T-cell (primary cell): ENCODE results near the gene ALG8. TPM values are rescaled to one million over a fixed set of nuclear protein-coding genes. Genes with fewer than 3 reads are reported as not detected.

ENCODE experiments used
- ATAC-seq, 4 experiments: fragments of 200-7000 bp in 3 of 4; fragments of 150-1000 bp in 1 of 4; cut with Tn5 transposase; replicated peaks in 1 of 4; 1 replicate in 3 of 4; 2 replicates in 1 of 4; pipeline ENCODE4 v1.10.0; 2021; ENCODE audit warnings: moderate library complexity in 3 of 4, mild to moderate bottlenecking in 2 of 4, moderate number of reproducible peaks in 1 of 4
- CTCF ChIA-PET, 2 donors: fragments of 300-600 bp; sonication (Branson Sonifier 250); formaldehyde crosslinking; loops; one replicate each; lab custom pipeline; 2022; ENCODE audit warnings: antibody characterized with exemption in 2 of 2; lab: Charles Lee
- POLR2A ChIA-PET, 2 donors: fragments of 300-600 bp; sonication (Branson Sonifier 250); formaldehyde crosslinking; loops; one replicate each; lab custom pipeline; 2022; ENCODE audit warnings: antibody characterized with exemption in 2 of 2; lab: Charles Lee
- DNase-seq, 35 experiments: peaks; one replicate each; pipeline versions ENCODE4 v3.0.0 to v3.0.0-alpha.2; 2013 to 2023
- H3K27ac ChIP-seq: one replicate; pipeline ENCODE4 v1.5.1; 2013; ENCODE audit warnings: low read length
- H3K27me3 ChIP-seq, 2 experiments: replicated peaks in 1 of 2; 1 replicate in 1 of 2; 2 replicates in 1 of 2; pipeline versions ENCODE4 v1.6.1 to v1.7.0; 2013; ENCODE audit warnings: low read length in 1 of 2, mixed read lengths in 1 of 2; ENCODE audit not compliant: control insufficient read depth in 2 of 2, insufficient read depth in 2 of 2; ENCODE audit errors: extremely low read depth in 1 of 2
- H3K36me3 ChIP-seq, 2 donors: 1 replicate in 1 of 2; 2 replicates in 1 of 2; pipeline versions ENCODE4 v1.6.1 to v1.7.0; 2013; ENCODE audit warnings: low read length in 1 of 2; ENCODE audit not compliant: control insufficient read depth in 2 of 2, insufficient read depth in 1 of 2; ENCODE audit errors: extremely low read depth in 1 of 2
- H3K4me1 ChIP-seq, 2 experiments: 1 replicate in 1 of 2; 2 replicates in 1 of 2; pipeline versions ENCODE4 v1.6.1 to v1.7.0; 2013; ENCODE audit warnings: low read length in 2 of 2, mixed read lengths in 1 of 2; ENCODE audit not compliant: insufficient read depth in 2 of 2, control insufficient read depth in 1 of 2; ENCODE audit errors: extremely low read depth in 1 of 2
- H3K4me3 ChIP-seq, 2 donors: 1 replicate in 1 of 2; 2 replicates in 1 of 2; pipeline versions ENCODE4 v1.5.1 to v1.7.0; 2013; ENCODE audit warnings: mild to moderate bottlenecking in 2 of 2, low read length in 1 of 2, moderate library complexity in 1 of 2; ENCODE audit not compliant: control insufficient read depth in 1 of 2; ENCODE audit errors: extremely low read depth in 1 of 2
- H3K9me3 ChIP-seq: 2 replicates; pipeline ENCODE4 v1.7.0; 2013
- H3K27ac Mint-ChIP-seq, 2 donors: one replicate each; pipeline ENCODE4 v1.8.0; 2020 to 2021; ENCODE audit warnings: mild to moderate bottlenecking in 2 of 2, mixed read lengths in 2 of 2
- H3K27me3 Mint-ChIP-seq, 2 donors: one replicate each; pipeline ENCODE4 v1.8.0; 2021 to 2022; ENCODE audit warnings: mixed read lengths in 2 of 2
- H3K36me3 Mint-ChIP-seq: one replicate; pipeline ENCODE4 v1.8.0; 2021; ENCODE audit warnings: mixed read lengths
- H3K4me1 Mint-ChIP-seq, 3 donors: one replicate each; pipeline ENCODE4 v1.8.0; 2020 to 2022; ENCODE audit warnings: mixed read lengths in 3 of 3, mild to moderate bottlenecking in 1 of 3
- H3K4me3 Mint-ChIP-seq, 3 donors: one replicate each; pipeline ENCODE4 v1.8.0; 2020 to 2022; ENCODE audit warnings: mild to moderate bottlenecking in 3 of 3, mixed read lengths in 3 of 3, moderate library complexity in 3 of 3
- H3K9me3 Mint-ChIP-seq, 3 donors: one replicate each; pipeline ENCODE4 v1.8.0; 2020 to 2022; ENCODE audit warnings: mixed read lengths in 3 of 3
- WGBS: methylation state at CpG from one replicate; pipeline ENCODE4 v1.1.5; 2013; ENCODE audit warnings: missing lambda C conversion rate; ENCODE audit not compliant: insufficient coverage; 5-methylcytosine and 5-hydroxymethylcytosine counted together
- total RNA-seq, 35 experiments: library from RNA in 6 of 35; stranded (reverse) in 6 of 35; fragments of 120-200 nt in 1 of 35; gene quantifications; one replicate each; pipeline versions ENCODE4 v1.2.1 to v1.2.4 and lab custom pipeline; 2013 to 2026

Gene ALG8
- total RNA-seq, 5 donors from 2014 or later (not counting 1 experiment from before 2014, with no cell fraction given): 23.1 to 34.1 (median 31.8) TPM

DNA sequence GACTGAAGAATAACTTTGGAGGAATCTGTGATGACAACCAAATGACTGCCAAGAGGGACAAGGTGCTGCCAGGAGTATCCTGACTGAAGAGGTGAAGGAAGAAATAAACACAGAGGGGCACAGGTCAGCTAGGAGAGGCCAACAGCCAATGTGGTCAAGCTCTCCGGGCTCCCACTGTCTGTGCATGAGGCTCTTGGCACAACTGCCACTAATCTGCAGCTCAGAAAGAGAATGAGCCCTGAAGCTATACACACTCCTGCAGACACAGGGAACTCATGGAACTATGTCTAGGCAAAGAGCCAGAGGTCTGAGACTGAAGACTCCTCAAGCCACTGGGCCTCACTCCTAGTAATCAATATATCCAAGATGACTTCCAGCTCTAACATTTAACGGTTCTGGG lies 68.8 kb downstream of the ALG8 start:
- H3K27me3 Mint-ChIP-seq: no peaks in the 10 kb centered on the region
- Histone ChIP-seq H3K4me3 (no peak overlapping the region), H3K36me3 (peaks cover 2 to 44% of the 10 kb centered on the region in 2 donors), H3K4me1 (peaks cover under 1 to 2% of the 10 kb centered on the region in 2 experiments), H3K9me3 (no peaks in the 10 kb centered on the region), H3K27me3 (no peaks in the 10 kb centered on the region), H3K27ac (no peak overlapping the region)
- ChIA-PET CTCF (interaction anchor here in 1 of 2 donors (0.7 kb wide), 1 partner anchor 82 kb away, joined by 8 read pairs; no protein-coding TSS in a partner anchor), POLR2A (interaction anchor here in 1 of 2 donors (0.5 kb wide), 1 partner anchor 133 kb away, joined by 3 read pairs; no protein-coding TSS in a partner anchor)
- peaks cover 12 to 19% (median 17%) of the 10 kb centered on the region in 3 donors for H3K4me1 Mint-ChIP-seq
- no peak overlapping the region for H3K27ac Mint-ChIP-seq
- H3K9me3 Mint-ChIP-seq: no peaks in the 10 kb centered on the region
- DNase-seq (no peak), ATAC-seq (no peak)
- WGBS: 100% methylated on average over 1 of the region's 2 CpGs
- peaks cover 40% of the 10 kb centered on the region for H3K36me3 Mint-ChIP-seq
- no peak overlapping the region for H3K4me3 Mint-ChIP-seq

DNA sequence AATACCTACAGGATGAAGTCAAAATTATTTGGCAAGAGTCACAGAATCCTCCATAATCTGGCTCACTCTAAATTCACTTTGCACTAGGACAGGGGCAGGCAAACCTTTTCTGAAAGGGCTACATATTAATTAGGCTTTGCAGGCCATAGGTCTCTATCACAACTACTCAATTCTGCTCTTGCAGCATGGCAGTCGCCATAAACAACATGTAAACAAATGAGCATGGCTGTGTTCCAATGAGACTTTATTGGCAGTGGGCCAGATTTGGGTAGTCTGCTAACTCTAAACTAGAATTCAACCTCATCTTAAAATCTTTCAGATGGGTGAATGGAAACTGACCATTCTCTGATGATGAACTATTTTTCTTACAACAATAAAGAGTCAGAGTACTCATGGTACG lies 70.0 kb downstream of the ALG8 start:
- H3K27me3 Mint-ChIP-seq: no peaks in the 10 kb centered on the region
- no peaks in the 10 kb centered on the region for H3K9me3 Mint-ChIP-seq
- ChIA-PET CTCF (interaction anchor here in 1 of 2 donors (0.6 kb wide), 1 partner anchor 8 kb away, joined by 3 read pairs; no protein-coding TSS in a partner anchor), POLR2A (interaction anchor here in 1 of 2 donors (0.6 kb wide), 1 partner anchor 74 kb away, joined by 9 read pairs; no protein-coding TSS in a partner anchor)
- Histone ChIP-seq H3K36me3 (peaks cover 0 to 44% of the 10 kb centered on the region in 2 donors), H3K4me1 (no peaks in the 10 kb centered on the region), H3K27ac (no peak overlapping the region), H3K27me3 (no peaks in the 10 kb centered on the region), H3K4me3 (no peak overlapping the region), H3K9me3 (no peaks in the 10 kb centered on the region)
- DNase-seq (no peak), ATAC-seq (no peak)
- WGBS: no CpG with 5 or more reads among the region's 2 CpGs
- peaks cover 40% of the 10 kb centered on the region for H3K36me3 Mint-ChIP-seq
- H3K4me1 Mint-ChIP-seq: peaks cover 4 to 11% (median 8%) of the 10 kb centered on the region in 3 donors
- H3K4me3 Mint-ChIP-seq: no peak overlapping the region
- H3K27ac Mint-ChIP-seq: no peak overlapping the region

DNA sequence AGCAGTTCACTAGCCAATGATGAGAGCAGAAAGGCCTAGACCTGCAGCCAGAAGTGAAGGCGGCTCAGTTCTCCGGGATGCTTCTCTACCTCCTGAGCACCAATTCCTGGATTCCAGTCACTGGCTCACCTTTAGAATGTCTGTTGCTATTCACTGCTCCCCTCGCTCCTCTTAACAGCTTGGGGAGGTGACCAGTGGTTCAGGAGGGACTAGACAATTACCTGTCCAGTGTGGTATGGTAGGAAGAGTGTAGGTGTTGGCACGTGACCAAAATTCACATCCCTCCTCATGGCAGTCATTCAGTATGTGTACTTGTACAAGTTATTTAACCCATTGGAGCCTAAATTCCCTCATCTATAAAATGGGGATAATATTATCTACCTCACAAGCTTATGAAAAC lies 71.7 kb downstream of the ALG8 start:
- 94% methylated on average over 2 of the region's 4 CpGs for WGBS
- Histone ChIP-seq H3K4me1 (no peaks in the 10 kb centered on the region), H3K27ac (no peak overlapping the region), H3K9me3 (no peaks in the 10 kb centered on the region), H3K27me3 (no peaks in the 10 kb centered on the region), H3K4me3 (no peak overlapping the region), H3K36me3 (peaks cover 0 to 44% of the 10 kb centered on the region in 2 donors)
- ATAC-seq: no peak
- POLR2A ChIA-PET: no interaction called here
- DNase-seq: no peak
- H3K27ac Mint-ChIP-seq: no peak overlapping the region
- CTCF ChIA-PET: no interaction called here
- no peaks in the 10 kb centered on the region for H3K9me3 Mint-ChIP-seq
- no peaks in the 10 kb centered on the region for H3K27me3 Mint-ChIP-seq
- H3K4me1 Mint-ChIP-seq: peaks cover 0 to 8% (median 4%) of the 10 kb centered on the region in 3 donors
- H3K4me3 Mint-ChIP-seq: no peak overlapping the region
- H3K36me3 Mint-ChIP-seq: peaks cover 44% of the 10 kb centered on the region

DNA sequence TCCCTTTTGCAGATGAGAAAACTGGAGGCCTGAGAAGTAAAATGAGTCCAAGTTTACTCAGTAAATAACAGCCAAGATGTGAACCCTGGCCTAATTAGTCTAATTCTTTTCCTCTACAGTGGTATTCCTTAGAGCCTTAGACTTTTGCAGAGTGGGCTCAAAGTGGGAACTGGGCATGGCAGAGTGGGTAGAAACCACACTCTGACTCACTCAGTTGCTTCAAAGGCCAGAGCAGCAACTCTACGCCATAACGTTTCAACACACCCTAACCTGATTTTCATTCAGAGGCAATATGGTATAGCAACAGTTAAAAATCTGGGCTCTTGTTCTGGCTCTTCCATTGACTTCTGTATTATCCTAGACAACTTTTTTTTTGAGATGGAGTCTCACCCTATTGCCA lies 73.0 kb downstream of the ALG8 start:
- no peak for DNase-seq
- no peak for ATAC-seq
- WGBS: no CpG with 5 or more reads among the region's 2 CpGs
- POLR2A ChIA-PET: no interaction called here
- Histone ChIP-seq H3K4me3 (no peak overlapping the region), H3K36me3 (peaks cover 0 to 35% of the 10 kb centered on the region in 2 donors), H3K4me1 (no peaks in the 10 kb centered on the region), H3K27me3 (no peaks in the 10 kb centered on the region), H3K9me3 (no peaks in the 10 kb centered on the region), H3K27ac (no peak overlapping the region)
- no peaks in the 10 kb centered on the region for H3K9me3 Mint-ChIP-seq
- H3K4me3 Mint-ChIP-seq: no peak overlapping the region
- no peak overlapping the region for H3K27ac Mint-ChIP-seq
- CTCF ChIA-PET: no interaction called here
- H3K36me3 Mint-ChIP-seq: peaks cover 35% of the 10 kb centered on the region
- H3K4me1 Mint-ChIP-seq: peaks cover 0 to under 1% (median 0%) of the 10 kb centered on the region in 3 donors
- no peaks in the 10 kb centered on the region for H3K27me3 Mint-ChIP-seq

DNA sequence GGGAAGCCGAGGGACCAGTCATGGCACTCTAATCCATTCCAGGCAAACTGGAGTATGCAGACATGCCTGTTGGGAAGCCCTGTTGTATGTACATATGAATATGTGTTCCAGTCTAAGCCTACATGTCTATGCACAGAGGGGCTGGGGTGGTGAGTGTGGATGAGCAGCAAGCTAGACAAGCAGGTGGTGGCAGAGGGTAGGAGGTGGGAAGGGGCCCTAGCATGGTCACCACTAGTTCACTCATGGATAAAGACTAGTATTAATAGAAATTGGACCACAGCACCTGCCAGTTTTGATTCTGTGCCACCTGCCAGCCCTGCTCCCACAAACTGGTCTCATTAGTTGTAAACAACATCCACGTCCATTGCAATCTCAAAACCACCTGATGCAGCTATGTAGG lies 74.2 kb downstream of the ALG8 start:
- Mint-ChIP-seq H3K4me1 (no peaks in the 10 kb centered on the region), H3K4me3 (no peak overlapping the region), H3K27me3 (no peaks in the 10 kb centered on the region), H3K36me3 (peaks cover 27% of the 10 kb centered on the region), H3K27ac (no peak overlapping the region), H3K9me3 (no peaks in the 10 kb centered on the region)
- Histone ChIP-seq H3K27ac (no peak overlapping the region), H3K9me3 (no peaks in the 10 kb centered on the region), H3K4me1 (no peaks in the 10 kb centered on the region), H3K4me3 (no peak overlapping the region), H3K36me3 (peaks cover 0 to 24% of the 10 kb centered on the region in 2 donors), H3K27me3 (no peaks in the 10 kb centered on the region)
- DNase-seq (no peak), ATAC-seq (no peak)
- no CpG with 5 or more reads among the region's 2 CpGs for WGBS
- POLR2A ChIA-PET: no interaction called here
- CTCF ChIA-PET: interaction anchor here in 1 of 2 donors (0.6 kb wide), 1 partner anchor 26 kb away, joined by 5 read pairs; no protein-coding TSS in a partner anchor

DNA sequence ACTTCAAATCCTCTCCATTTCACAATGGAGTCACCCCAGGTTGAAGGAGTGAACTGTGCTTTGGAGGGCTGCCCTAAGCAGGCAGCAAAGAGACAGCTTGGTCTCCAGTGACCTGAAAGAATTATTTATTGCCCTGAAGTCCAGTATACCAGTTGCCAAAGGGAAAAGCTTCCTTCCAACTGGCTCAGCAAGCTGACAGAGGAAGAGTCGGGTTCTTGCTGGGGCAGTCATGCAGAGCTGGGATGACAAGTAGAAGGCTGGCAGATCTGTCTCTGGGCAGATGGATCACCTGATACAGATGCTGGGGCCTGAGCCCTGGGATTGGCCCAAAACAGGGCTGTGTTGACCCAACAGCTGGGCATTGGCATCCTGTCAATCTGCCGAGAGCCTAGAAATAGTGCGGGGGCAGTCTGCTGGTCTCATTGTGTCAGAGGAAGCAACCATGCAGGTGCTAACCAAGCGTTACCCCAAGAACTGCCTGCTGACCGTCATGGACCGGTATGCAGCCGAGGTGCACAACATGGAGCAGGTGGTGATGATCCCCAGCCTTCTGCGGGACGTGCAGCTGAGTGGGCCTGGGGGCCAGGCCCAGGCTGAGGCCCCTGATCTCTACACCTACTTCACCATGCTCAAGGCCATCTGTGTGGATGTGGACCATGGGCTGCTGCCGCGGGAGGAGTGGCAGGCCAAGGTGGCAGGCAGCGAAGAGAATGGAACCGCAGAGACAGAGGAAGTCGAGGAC lies 75.8 kb downstream of the ALG8 start, which contains the start of gene THRSP:
Gene THRSP, plus strand, starts transcription at position 422 of the 742 bp plus-strand sequence. Its CDS starts 21 bp downstream, at position 443.
- Mint-ChIP-seq H3K9me3 (no peaks in the 10 kb centered on the region), H3K27ac (no peak within 1 kb of the TSS), H3K36me3 (peaks cover 16% of the 10 kb centered on the region), H3K27me3 (no peaks in the 10 kb centered on the region), H3K4me1 (no peaks in the 10 kb centered on the region), H3K4me3 (no peak within 1 kb of the TSS)
- H3K36me3 ChIP-seq: peaks cover 0 to 8% of the 10 kb centered on the region in 2 donors
- no peak within 1 kb of the TSS for H3K4me3 ChIP-seq
- 92% methylated on average over 12 of the region's 14 CpGs for WGBS
- H3K27me3 ChIP-seq: no peaks in the 10 kb centered on the region
- ATAC-seq (no peak), DNase-seq (no peak)
- POLR2A ChIA-PET: no interaction called here
- H3K9me3 ChIP-seq: no peaks in the 10 kb centered on the region
- CTCF ChIA-PET: no interaction called here
- H3K4me1 ChIP-seq: no peaks in the 10 kb centered on the region
- H3K27ac ChIP-seq: no peak within 1 kb of the TSS
